SU-DHL-6 (cell line): ENCODE measurements around the gene RSPRY1.

Experiments
- EZH2phosphoT487 ChIP-seq: fragments of 200-600 bp; sonication (generic), shearing (Covaris generic); conservative IDR thresholded peaks from 2 replicates; pipeline ENCODE4 v1.6.1; 2018; ENCODE audit warnings: mild to moderate bottlenecking, antibody characterized with exemption, low read length, moderate library complexity, mixed read lengths
- TF ChIP-seq, protein P1 (sequence below): fragments of 200-600 bp; sonication (generic); IDR thresholded peaks from one replicate; pipeline ENCODE4 v1.5.1; 2017; ENCODE audit warnings: antibody characterized with exemption, mild to moderate bottlenecking, low read length, moderate library complexity; ENCODE audit not compliant: insufficient read depth, poor library complexity, severe bottlenecking

DNA sequence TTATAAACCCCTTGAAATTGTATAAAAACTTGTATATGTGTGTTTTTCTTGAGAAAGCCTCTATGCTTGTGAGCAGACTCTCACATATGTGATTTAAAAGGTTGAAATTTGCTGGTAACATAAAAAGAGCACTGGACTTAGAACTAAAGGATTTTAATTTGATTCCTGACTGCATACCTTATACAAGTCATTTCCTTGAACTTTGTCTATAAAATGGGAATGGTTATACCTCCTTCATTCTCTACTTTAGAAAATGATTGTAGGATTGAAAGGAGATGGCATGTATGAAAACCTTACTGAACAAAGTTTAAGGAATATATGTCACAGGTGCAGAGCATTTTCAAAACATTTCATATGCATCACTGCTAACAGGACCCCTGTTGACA, 48.6 kb downstream of the RSPRY1 start:
- TF ChIP-seq, protein P1, sequence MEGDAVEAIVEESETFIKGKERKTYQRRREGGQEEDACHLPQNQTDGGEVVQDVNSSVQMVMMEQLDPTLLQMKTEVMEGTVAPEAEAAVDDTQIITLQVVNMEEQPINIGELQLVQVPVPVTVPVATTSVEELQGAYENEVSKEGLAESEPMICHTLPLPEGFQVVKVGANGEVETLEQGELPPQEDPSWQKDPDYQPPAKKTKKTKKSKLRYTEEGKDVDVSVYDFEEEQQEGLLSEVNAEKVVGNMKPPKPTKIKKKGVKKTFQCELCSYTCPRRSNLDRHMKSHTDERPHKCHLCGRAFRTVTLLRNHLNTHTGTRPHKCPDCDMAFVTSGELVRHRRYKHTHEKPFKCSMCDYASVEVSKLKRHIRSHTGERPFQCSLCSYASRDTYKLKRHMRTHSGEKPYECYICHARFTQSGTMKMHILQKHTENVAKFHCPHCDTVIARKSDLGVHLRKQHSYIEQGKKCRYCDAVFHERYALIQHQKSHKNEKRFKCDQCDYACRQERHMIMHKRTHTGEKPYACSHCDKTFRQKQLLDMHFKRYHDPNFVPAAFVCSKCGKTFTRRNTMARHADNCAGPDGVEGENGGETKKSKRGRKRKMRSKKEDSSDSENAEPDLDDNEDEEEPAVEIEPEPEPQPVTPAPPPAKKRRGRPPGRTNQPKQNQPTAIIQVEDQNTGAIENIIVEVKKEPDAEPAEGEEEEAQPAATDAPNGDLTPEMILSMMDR, result no peak
- no peak for TF ChIP-seq EZH2phosphoT487
